GM10248 (cell line): Measurements from ENCODE around the gene OVCA2.

ENCODE experiments used
- CTCF ChIA-PET: fragments of 300-600 bp; sonication (Branson Sonifier 250); formaldehyde crosslinking; extraction: SDS; loops from one replicate; lab custom pipeline; 2021; ENCODE audit warnings: antibody characterized with exemption; lab: Yijun Ruan, JAX
- POLR2A ChIA-PET: fragments of 350-650 bp; sonication (Branson Sonifier 250); formaldehyde crosslinking; extraction: SDS; loops from one replicate; lab custom pipeline; 2020; ENCODE audit warnings: antibody characterized with exemption; lab: Yijun Ruan, JAX
- DNase-seq: peaks from one replicate; pipeline ENCODE4 v3.0.0; 2012; ENCODE audit errors: extremely low spot score
- CTCF ChIP-seq: IDR thresholded peaks from 2 replicates; pipeline ENCODE4 v1.5.1; 2012; ENCODE audit warnings: mild to moderate bottlenecking, low read depth; ENCODE audit errors: extremely low read depth, missing control alignments, control extremely low read depth

The OVCA2 gene

GRCh38 chr17:2022647-2023240 is 19.1 kb upstream of the OVCA2 start:
- no peak for DNase-seq
- ChIA-PET POLR2A (no interaction called here), CTCF (no interaction called here)
- no peak for TF ChIP-seq CTCF

- CTCF ChIA-PET: no interaction called here
- POLR2A ChIA-PET: no interaction called here
- TF ChIP-seq CTCF: no peak
Observed at GRCh38 chr17:2023256-2023655, 18.6 kb upstream of the OVCA2 start.

GRCh38 chr17:2023692-2024571 is 17.9 kb upstream of the OVCA2 start:
- CTCF ChIA-PET: no interaction called here
- no peak for DNase-seq
- POLR2A ChIA-PET: no interaction called here

More at GRCh38 chr17:2023256-2023655, 18.6 kb upstream of the OVCA2 start:
- DNase-seq: no peak

GRCh38 chr17:2024572-2025219 is 17.1 kb upstream of the OVCA2 start:
- no peak for DNase-seq
- TF ChIP-seq CTCF: no peak
- CTCF ChIA-PET: interaction anchor here (0.6 to 2.6 kb wide), 3 partner anchors 115 to 304 kb away, joined by 3 to 10 read pairs (median 9); no protein-coding TSS in a partner anchor
- POLR2A ChIA-PET: no interaction called here

More at GRCh38 chr17:2023692-2024571, 17.9 kb upstream of the OVCA2 start:
- TF ChIP-seq CTCF: no peak

- no peak for TF ChIP-seq CTCF
- peak; percentile 62 for DNase-seq
- CTCF ChIA-PET: interaction anchor here (0.6 to 2.6 kb wide), 3 partner anchors 116 to 304 kb away, joined by 3 to 10 read pairs (median 9); no protein-coding TSS in a partner anchor
- POLR2A ChIA-PET: no interaction called here
Observed at GRCh38 chr17:2025220-2025621, 16.6 kb upstream of the OVCA2 start, which contains the start of gene RTN4RL1. RTN4RL1 (minus strand) TSS chr17:2025334; CDS start chr17:2024865, 469 bp downstream.
